Umbilical cord (tissue), 2 donors: ENCODE measurements around the gene RPL27A. TPM values are rescaled to one million over a fixed set of nuclear protein-coding genes. Genes with fewer than 3 reads are reported as not detected.

Experiments used
- DNase-seq: peaks from one replicate; pipeline ENCODE4 v3.0.0-alpha.2; 2015; ENCODE audit warnings: low spot score
- total RNA-seq: library from RNA; depleted of rRNA; stranded (reverse); fragments of >200 nt; gene quantifications from one replicate; pipeline ENCODE4 v1.2.3, GENCODE V29; 2014; ENCODE audit warnings: low replicate concordance; ENCODE audit not compliant: insufficient read depth

RPL27A gene
- total RNA-seq, 1 donor from 2014 or later: 1,726 TPM

DNA sequence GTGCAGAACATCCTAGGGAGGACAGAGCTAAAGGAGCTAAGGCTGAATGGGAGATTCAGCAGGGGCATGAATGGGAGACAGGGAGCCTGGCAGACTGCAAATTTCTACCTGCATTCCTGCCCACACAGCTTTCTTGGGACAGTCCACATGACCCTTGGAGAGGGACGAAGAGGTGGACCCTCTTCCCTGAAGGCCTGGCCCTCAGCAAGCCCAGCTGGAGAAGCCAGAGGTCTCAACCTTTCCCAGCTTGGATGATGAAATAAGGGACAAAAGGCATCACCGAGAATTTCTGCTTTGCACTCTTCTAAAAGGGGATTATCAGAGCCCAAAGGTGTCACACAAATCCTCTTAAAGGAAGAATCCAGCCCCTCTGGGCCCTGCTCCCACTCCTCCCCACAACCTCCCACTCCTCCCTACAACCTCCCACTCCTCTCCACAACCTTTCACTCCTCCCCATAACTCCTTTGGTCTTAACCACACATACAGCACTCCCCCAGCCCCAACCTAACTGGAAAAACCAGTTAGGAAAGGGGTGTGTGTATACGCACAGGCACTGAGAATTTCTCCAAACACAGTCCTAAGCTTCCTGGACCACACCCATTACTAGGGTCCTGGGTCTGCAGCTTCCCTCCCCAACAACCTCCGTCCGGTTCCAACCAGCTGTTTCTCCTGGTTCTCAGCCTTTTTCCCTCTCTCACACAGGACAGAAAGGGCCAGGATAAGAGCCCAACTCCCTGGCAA is 38.4 kb downstream of the RPL27A start:
- DNase-seq: peak; percentile 85

DNA sequence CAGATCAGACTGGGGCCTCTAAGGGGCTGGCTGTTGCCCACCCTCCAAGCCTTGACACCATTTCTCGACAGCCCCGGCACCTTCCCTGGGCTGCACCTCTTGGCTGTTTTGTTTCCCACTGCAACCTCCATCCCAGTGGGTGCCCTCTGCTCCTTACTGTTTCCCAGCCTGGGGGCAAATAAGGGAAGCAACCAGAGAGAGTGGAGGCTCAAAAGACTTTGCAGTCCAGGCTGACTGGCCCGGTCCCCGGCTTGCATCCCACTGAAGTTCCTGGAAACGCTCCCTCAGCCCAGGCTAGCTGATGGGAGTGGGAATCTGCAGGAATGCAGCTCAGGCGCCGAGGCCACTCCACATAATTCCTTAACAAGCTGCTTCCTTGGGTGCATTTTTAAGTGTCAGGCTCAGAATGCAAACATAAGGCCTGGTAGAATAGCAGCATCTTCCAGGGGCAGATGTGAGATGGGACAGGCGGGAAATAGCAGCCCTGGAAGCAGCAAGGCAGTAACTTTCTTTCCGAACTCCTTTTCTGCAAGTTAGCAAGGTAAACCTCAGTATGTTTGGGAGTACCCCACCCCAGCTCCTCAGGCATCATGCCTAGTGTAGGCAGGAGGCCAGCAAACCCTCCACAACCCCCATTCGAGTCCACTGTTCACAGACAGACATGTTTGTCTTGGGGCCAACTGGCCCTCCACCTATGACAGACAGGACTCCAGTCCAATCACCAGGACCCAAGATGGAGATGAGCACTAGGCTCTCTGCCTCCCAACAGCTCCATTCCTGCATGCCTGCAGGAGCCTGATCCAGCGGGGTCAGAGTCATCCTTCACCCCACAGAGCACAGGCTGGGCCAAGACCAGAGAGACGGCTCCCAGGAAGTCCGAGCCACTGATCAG is 39.3 kb downstream of the RPL27A start:
- peak; percentile 75 for DNase-seq

- no peak for DNase-seq
Observed at GRCh38 chr11:8722809-8723208, 40.2 kb downstream of the RPL27A start.

- no peak for DNase-seq
Observed at GRCh38 chr11:8723711-8724110, 41.1 kb downstream of the RPL27A start.

DNA sequence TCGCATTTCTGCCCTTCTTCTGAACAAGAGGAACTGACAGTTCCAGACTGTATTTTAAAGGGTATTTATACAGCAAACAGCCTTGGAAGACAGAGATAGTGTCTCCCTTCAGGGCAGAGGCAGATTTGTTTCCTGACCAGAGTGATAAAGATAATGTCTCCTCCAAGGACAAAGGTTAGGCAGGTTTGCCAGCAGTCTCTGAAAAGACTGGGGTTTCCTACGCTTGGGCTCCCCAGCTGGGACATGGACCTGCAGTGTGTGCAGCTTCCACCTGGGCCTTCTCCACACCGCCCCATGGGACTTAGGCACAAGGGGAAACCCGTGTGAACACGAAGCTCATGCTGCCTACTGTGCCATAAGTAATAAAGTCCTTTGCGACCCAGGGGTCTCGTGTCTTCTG is 42.1 kb downstream of the RPL27A start:
- no peak for DNase-seq

DNA sequence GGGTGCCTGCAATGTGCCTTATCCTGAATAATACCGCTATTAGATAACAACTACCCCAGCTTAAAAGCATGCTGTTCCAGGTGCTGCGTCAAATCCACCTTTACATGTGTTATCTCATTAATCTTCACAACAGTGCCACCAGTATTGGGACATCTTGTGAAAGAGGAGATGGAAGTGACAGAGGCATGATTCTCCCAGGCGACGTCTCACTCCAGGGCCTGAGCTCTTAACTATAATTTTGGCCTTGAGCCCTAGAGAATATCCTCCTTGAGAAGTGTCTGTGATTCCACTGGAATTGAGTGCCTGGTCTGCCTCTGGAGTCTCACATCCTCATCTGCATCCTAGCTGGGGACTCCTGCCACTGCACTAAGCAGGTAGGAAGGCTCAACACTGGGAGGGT is 43.8 kb downstream of the RPL27A start:
- peak; percentile 36 for DNase-seq

GRCh38 chr11:8728563-8728962 is 46.0 kb downstream of the RPL27A start:
- peak; percentile 61 for DNase-seq

DNA sequence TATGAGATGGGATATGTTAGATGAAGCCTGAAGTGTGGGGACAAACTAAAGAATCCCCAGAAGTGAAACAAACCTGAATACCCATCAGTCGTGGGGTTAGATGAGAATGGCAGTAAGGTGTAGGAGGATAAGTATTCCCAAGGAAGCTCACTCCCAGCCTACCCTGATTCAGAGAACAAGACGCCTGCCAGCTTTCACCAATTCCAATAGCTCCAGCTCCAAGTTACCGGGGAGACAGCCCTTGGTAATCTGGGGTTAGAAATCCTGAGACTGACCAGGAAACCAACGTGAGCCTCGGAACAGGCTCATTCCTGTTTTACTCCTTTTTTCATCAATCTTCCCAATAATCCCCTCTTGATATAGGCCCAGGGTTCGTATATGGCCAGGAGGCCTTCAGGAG is 46.5 kb downstream of the RPL27A start:
- DNase-seq: no peak

DNA sequence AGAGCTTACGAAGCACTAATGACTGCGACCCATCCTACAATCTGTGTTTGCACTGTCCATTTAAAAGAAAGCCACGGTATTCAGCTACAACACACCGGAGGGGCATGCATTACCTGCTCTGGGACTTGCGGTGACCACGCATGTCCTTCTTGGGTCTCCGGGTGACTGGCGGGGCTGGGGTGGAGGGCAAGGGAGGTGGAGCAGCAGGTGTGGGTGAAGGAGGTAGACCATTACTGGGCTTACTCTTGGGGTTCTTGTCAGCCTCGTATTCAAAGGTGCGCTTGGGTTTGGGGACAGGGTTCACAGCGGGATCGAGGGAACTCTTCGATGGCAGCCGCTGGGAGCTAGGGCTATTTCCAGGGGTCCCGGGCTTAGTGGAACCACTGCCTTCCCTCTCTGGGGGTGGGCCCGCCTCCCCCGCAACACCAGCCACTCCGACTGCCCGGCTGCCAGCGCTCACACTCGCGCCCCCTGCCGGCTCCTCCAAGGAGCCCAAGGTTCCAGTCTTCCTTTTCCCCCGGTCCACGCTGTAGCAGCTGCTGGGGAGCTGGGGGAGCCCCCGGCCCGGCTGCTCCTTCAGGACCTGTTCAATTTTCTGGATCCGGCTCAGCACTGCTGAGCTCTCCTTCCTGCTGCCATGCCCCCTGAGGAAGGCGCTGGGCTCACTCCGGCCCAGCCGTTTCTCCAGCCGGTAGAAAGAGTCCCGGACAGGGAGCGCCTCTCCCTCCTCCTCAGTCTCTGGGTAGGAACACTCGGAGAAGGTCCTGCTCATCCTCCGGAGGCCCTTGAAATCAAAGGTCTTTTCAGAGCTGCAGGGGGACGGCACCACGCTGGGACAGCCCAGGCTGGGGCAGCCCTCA is 47.5 kb downstream of the RPL27A start:
- no peak for DNase-seq

DNA sequence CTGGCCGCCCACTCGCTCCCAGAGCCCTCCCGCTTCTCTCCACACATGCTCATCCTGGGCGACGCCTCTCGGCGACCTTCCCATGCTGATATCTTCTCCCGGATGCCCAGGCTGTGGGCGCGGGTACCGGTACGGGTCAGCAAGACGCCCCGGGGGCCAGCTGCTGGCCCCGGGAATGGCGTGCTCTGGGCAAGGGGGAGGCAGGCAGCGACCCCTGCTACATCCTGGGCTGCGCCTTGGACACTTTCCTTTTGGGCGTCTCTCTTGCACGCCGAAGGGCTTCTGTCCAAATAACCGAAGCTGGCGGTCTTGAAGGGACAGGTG is 48.1 kb downstream of the RPL27A start:
- DNase-seq: no peak

DNA sequence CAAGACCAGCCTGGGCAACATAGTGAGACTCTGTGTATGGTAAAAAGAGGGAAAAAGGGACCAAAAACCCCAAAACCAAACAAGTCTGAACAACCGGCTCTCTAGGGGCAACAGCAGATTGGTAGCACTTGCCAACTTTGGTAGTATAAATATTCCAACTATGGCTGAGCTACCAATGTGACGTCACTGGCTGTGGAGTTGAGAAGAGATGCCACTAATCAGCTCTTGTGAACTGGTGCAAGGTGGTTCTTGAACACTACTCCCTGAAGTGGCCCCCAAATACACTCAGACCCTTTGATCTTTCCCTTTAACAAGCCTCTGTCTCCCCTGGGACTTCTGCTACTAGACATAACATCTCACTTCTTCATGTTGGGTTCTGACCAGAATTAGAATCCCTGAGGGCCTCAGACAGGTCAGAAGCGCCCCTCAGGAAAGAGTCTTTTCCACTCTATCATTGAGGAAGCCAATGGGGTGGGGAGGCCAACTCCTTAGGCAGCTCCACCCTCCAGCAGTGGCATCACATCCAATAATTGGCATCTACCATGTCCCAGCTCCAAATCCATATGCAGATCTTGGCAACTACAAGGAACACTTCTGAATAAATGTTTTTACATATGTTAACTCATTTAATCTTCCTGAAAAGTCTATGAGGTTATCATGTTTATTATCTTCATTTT is 49.2 kb downstream of the RPL27A start:
- DNase-seq: no peak

DNA sequence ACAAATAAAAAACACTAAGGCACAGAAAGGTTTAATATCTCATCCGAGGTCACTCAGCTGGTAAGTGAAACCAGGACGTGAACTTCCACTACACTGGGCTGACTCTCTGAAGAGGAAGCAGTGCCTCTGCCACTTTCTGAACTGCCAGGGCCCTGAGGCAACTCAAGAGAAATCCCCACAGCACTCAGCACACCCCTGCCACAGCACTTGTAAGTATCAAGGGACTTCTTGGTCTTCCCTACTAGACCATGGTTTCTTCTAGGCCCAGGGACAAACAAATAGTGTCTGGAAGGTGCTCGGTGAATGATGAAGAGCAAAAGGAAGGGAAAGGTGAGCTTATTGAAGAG is 49.7 kb downstream of the RPL27A start:
- DNase-seq: no peak

- DNase-seq: peak; percentile 42
Observed at GRCh38 chr11:8732748-8733241, 50.2 kb downstream of the RPL27A start.

- no peak for DNase-seq
Observed at GRCh38 chr11:8733852-8734251, 51.3 kb downstream of the RPL27A start.

GRCh38 chr11:8735094-8735493 is 52.5 kb downstream of the RPL27A start:
- DNase-seq: no peak

- peak; percentile 25 for DNase-seq
Observed at GRCh38 chr11:8739309-8739793, 56.8 kb downstream of the RPL27A start.

Other genes starting within 250 kb of the RPL27A start
- 17.8 TPM for gene STK33, start 88.6 kb upstream of the RPL27A start, total RNA-seq
- gene TRIM66, start 127 bp upstream of the RPL27A start, total RNA-seq: 12.3 TPM
- gene AKIP1, start 228.4 kb downstream of the RPL27A start, total RNA-seq: 13.2 TPM